ENCODE measurements around the gene SLC1A2. TPM values are rescaled to one million over a fixed set of nuclear protein-coding genes. Genes with fewer than 3 reads are reported as not detected.

SLC1A2 gene
- total and polyA plus RNA-seq, 11 donors = 0.80 to 23.5 (median 5.2) TPM

DNA sequence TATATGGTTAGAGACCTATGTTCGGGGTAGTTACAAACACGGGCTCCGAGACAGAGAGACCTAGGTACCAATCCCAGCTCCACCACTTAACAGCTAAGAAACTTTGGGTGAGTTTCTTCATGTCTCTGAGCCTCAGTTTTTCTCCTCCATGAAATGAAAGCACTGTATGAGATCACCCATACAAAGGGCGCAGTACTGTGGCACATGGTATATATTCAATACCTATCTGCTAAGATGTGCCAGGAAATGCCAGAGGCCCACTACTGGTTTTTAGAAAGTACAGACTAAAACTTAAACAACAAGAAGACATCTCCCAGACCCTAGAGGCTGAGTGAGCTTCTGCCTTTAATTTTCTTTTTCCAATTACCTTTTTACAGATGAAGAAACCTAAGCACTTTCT lies 69.5 kb downstream of the SLC1A2 start:
- DNase-seq = no peak

DNA sequence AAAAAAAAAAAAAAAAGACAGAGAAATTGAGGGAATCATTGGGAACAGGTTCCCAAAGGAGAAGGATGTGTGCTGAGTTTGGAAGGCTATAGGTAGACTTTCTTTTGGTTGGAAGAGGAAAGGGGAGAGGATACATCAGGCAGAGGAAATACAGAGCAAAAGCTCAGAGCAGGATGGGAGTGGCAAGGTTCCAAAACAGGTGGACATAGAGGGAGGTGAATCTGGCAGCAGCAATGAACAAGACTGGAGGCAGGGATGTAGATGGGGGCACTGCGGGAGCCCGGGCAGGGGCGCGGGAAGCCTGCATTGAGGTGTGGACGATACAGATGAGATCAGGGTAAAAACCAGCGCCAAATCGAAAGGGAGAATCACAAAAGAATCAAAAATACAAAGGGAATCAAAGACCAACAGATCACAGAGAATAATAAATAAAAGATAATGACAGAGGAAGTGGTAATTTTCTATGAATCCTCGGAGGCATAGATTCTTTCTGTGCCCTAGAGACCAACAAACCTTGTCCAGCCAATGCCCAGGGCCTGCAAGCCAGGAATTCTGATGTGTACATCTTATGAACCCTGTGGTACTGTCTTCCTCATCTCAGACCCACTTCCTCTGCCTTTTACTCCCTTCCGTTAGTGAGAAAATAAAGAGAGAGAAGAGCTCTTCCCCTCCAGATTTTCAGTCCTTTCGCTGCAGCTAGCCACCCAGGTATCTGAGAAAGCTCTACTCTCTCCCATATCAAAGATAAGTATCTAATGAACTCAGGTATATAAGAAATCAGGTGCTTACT lies 70.3 kb downstream of the SLC1A2 start:
- Histone ChIP-seq H3K36me3 (no peaks in the 10 kb centered on the region), H3K27me3 (no peaks in the 10 kb centered on the region), H3K27ac (no peak overlapping the region), H3K4me3 (no peak overlapping the region), H3K4me1 (peaks cover 0 to 63% (median 10%) of the 10 kb centered on the region in 12 donors), H3K9me3 (no peaks in the 10 kb centered on the region)
- 91 to 93% (median 92%) methylated on average over 10 of the region's 10 CpGs for WGBS, 4 donors
- DNase-seq (no peak), ATAC-seq (no peak)
- TF ChIP-seq, protein P1, sequence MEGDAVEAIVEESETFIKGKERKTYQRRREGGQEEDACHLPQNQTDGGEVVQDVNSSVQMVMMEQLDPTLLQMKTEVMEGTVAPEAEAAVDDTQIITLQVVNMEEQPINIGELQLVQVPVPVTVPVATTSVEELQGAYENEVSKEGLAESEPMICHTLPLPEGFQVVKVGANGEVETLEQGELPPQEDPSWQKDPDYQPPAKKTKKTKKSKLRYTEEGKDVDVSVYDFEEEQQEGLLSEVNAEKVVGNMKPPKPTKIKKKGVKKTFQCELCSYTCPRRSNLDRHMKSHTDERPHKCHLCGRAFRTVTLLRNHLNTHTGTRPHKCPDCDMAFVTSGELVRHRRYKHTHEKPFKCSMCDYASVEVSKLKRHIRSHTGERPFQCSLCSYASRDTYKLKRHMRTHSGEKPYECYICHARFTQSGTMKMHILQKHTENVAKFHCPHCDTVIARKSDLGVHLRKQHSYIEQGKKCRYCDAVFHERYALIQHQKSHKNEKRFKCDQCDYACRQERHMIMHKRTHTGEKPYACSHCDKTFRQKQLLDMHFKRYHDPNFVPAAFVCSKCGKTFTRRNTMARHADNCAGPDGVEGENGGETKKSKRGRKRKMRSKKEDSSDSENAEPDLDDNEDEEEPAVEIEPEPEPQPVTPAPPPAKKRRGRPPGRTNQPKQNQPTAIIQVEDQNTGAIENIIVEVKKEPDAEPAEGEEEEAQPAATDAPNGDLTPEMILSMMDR (IDR thresholded peaks at IDR 0.05) = no peak
- TF ChIP-seq POLR2A (IDR thresholded peaks at IDR 0.05) = no peak
- intact Hi-C loops (cut with DNase I) = no loop called here

More for the DNA sequence above, 69.5 kb downstream of the SLC1A2 start:
- intact Hi-C loops (cut with DNase I) = no loop called here
- Histone ChIP-seq H3K9me3 (no peaks in the 10 kb centered on the region), H3K36me3 (no peaks in the 10 kb centered on the region), H3K27ac (no peak overlapping the region), H3K4me1 (peaks cover 0 to 58% (median 10%) of the 10 kb centered on the region in 12 donors), H3K27me3 (no peaks in the 10 kb centered on the region), H3K4me3 (no peak overlapping the region)
- no peak for ATAC-seq
- WGBS, 4 donors = 96 to 100% (median 99%) methylated on average over 4 of the region's 4 CpGs
- TF ChIP-seq, protein P1 (IDR thresholded peaks at IDR 0.05) = no peak
- no peak for TF ChIP-seq POLR2A (IDR thresholded peaks at IDR 0.05)

DNA sequence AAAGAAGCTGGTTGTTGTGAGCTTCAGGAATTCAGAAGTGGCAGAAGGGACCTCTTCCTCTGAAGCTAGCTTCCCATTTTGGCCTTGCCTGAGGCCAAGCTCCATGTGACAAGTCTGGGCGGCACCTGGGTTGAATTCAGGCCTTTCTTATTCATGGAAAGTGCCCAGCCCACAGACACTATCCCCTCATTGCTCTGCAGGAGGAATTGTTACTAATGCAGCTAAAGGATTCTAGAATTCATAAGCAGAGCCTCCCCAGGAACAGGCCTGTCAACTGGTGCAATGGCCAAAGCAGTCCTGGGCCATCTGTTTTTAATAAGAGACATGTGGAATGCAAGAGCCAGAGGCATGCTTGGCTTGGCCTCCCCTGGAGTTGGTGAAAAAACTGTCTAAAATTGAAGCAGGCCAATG lies 71.4 kb downstream of the SLC1A2 start:
- H3K36me3 ChIP-seq = no peaks in the 10 kb centered on the region
- H3K4me3 ChIP-seq = no peak overlapping the region
- ATAC-seq (peak in 1 of 4 donors; percentile 46), DNase-seq (peak in 1 of 5 donors; percentile 35)
- TF ChIP-seq POLR2A (IDR thresholded peaks at IDR 0.05) = no peak
- TF ChIP-seq, protein P1 (IDR thresholded peaks at IDR 0.05) = no peak
- no peaks in the 10 kb centered on the region for H3K27me3 ChIP-seq
- intact Hi-C loops (cut with DNase I) = no loop called here
- WGBS, 4 donors = 80 to 94% (median 91%) methylated on average over 1 of the region's 1 CpG
- H3K27ac ChIP-seq = peak overlapping the region in 3 of 12 donors; percentile 30 to 58 (median 53)
- H3K4me1 ChIP-seq = peaks cover 0 to 66% (median 9%) of the 10 kb centered on the region in 12 donors
- no peaks in the 10 kb centered on the region for H3K9me3 ChIP-seq

DNA sequence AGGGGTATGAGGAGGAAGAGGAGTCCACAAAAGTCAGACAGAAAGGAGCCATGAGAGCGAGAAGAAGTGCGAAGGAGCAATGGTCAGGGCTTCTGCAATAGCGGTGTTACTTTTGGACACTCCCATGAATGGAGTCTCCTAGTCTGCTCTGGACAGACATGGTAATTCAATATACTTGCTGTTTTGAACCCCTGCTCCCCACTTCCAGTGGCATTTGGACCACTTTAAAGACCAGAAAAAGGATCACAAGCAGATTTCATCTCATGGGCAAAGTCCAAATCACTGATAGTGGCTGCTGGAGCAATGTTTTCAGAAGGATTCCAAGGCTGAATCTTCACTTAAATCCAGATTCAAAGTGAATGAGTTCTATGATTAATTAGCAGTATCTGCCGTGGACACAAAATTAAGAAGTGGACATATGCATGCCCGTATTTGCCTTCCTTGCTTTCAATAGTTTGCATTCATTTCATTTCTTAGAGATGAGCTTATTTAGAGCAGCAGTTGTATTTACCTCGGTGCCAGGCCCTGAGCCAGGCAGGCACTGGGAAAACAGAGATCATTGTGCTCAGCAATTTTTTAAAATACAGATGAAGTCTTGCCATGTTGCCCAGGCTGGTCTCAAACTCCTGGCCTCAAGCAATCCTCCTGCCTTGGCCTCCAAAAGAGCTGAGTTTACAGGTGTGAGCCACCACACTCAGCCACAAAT lies 72.0 kb downstream of the SLC1A2 start:
- intact Hi-C loops (cut with DNase I) = no loop called here
- DNase-seq (no peak), ATAC-seq (no peak)
- Histone ChIP-seq H3K4me3 (no peak overlapping the region), H3K36me3 (no peaks in the 10 kb centered on the region), H3K27me3 (no peaks in the 10 kb centered on the region), H3K9me3 (no peaks in the 10 kb centered on the region), H3K27ac (peak overlapping the region in 3 of 12 donors; percentile 30 to 58 (median 53)), H3K4me1 (peaks cover 0 to 65% (median 5%) of the 10 kb centered on the region in 12 donors)
- 67 to 78% (median 74%) methylated on average over 6 of the region's 6 CpGs for WGBS, 4 donors
- TF ChIP-seq, protein P1 (IDR thresholded peaks at IDR 0.05) = no peak
- TF ChIP-seq POLR2A (IDR thresholded peaks at IDR 0.05) = no peak

Measured in heart left ventricle (tissue), 16 donors.